Lower leg skin (tissue), 4 donors: ENCODE measurements around the gene BBOF1. TPM values are rescaled to one million over a fixed set of nuclear protein-coding genes. Genes with fewer than 3 reads are reported as not detected.
"Not testable (repeated sequence)": the region's sequence is repeated elsewhere in the genome, so short reads cannot be mapped to it uniquely, and the experiment has no call there.

Experiments used
- DNase-seq, 2 donors: peaks; one replicate each; pipeline ENCODE4 v3.0.0-alpha.2; 2019; ENCODE audit warnings: low spot score in 2 of 2
- H3K4me3 ChIP-seq: fragments of 200-600 bp; sonication (generic); 2 replicates; pipeline ENCODE4 v1.5.1; 2017; ENCODE audit warnings: mild to moderate bottlenecking, low read depth; ENCODE audit not compliant: poor library complexity, severe bottlenecking
- POLR2A ChIP-seq, 2 donors: fragments of 450-650 bp; IDR thresholded peaks; one replicate each; pipeline ENCODE4 v1.6.1; 2016 to 2017; ENCODE audit warnings: antibody characterized with exemption in 2 of 2, mild to moderate bottlenecking in 1 of 2, moderate library complexity in 1 of 2
- WGBS, 2 donors: methylation state at CpG; one replicate each; pipeline ENCODE4 v1.1.5; 2018; 5-methylcytosine and 5-hydroxymethylcytosine counted together
- intact Hi-C: fragments of 100-400 bp; cut with DNase I; formaldehyde crosslinking; loops from one replicate; pipeline ENCODE4 v1.15.0; 2023; ENCODE audit warnings: low total_unique reads
- total RNA-seq, 4 donors: library from RNA; depleted of rRNA; stranded (reverse); fragments of >200 nt; gene quantifications; one replicate each; pipeline ENCODE4 v1.1.0, GENCODE V29; 2016
- TF ChIP-seq, protein P1 (sequence below), 3 donors: fragments of 450-650 bp; IDR thresholded peaks; one replicate each; pipeline ENCODE4 v1.5.1; 2016; ENCODE audit warnings: antibody characterized with exemption in 3 of 3, mild to moderate bottlenecking in 3 of 3, moderate library complexity in 2 of 3

Gene BBOF1, protein sequence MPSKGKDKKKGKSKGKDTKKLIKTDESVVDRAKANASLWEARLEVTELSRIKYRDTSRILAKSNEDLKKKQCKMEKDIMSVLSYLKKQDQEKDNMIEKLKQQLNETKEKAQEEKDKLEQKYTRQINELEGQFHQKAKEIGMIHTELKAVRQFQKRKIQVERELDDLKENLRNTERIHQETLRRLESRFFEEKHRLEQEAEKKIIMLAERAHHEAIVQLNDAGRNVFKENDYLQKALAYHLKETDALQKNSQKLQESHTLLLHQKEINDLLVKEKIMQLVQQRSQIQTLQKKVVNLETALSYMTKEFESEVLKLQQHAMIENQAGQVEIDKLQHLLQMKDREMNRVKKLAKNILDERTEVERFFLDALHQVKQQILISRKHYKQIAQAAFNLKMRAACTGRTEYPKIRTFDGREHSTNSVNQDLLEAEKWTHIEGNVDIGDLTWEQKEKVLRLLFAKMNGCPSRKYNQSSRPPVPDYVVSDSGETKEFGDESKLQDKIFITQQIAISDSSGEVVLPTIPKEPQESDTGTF
- 1 to 10 TPM; 2.1 to 9.1 (median 3.7) TPM for total RNA-seq

DNA sequence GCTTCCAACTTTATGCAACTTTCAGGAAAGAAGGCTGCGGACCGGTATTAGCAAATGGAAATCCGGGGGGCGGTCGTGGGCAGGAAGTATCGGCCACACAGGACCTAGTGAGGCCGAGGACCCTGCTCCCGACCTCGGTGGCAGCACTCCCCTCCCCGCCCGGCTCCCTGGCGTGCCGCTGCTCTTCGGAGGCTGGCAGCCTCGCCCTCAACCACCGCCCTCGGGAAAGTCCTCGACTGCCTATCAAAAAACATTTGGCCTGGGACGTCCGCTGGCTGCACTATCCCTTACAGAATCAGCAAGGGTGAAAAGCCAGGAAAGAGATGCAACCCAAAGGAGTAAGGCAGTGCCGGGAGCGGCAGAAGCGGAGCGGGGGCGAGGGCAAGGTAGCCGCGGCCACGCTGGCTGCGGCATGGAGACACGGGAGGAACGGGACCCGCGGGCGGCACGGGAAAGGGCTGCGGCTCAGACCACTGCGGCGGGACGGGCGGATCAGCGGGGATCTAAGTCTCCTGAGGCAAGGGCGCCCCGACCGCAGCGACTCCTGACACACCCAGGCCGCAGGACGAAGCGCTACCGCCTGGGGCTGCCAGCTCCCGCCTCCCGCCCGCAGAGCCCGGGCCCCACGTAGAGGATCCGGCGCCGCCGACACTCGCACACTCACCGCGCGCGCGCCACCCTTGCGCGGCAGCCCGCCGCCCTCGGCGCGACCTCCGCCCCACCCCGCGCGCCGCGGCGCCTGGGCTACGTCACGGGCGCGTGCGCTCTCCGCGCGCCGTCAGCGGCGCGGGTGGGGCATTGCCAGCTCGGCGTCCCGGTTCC lies at the start of gene BBOF1, which contains the start of gene ENTPD5:
BBOF1 (plus strand) TSS at position 764 of the 822 bp plus-strand sequence. CDS start 130 bp downstream, outside the sequence.
ENTPD5 (minus strand) TSS at position 703 of the 822 bp plus-strand sequence. CDS start 31,186 bp downstream, outside the sequence.
- intact Hi-C loops, result no loop called here
- peak in 1 of 2 donors; percentile 11 for TF ChIP-seq POLR2A (IDR thresholded peaks at IDR 0.05)
- TF ChIP-seq, protein P1, sequence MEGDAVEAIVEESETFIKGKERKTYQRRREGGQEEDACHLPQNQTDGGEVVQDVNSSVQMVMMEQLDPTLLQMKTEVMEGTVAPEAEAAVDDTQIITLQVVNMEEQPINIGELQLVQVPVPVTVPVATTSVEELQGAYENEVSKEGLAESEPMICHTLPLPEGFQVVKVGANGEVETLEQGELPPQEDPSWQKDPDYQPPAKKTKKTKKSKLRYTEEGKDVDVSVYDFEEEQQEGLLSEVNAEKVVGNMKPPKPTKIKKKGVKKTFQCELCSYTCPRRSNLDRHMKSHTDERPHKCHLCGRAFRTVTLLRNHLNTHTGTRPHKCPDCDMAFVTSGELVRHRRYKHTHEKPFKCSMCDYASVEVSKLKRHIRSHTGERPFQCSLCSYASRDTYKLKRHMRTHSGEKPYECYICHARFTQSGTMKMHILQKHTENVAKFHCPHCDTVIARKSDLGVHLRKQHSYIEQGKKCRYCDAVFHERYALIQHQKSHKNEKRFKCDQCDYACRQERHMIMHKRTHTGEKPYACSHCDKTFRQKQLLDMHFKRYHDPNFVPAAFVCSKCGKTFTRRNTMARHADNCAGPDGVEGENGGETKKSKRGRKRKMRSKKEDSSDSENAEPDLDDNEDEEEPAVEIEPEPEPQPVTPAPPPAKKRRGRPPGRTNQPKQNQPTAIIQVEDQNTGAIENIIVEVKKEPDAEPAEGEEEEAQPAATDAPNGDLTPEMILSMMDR (IDR thresholded peaks at IDR 0.05), result no peak
- DNase-seq, result peak; percentile 69 to 95
- 0 to 1% methylated on average over 65 to 70 of the region's 93 CpGs for WGBS, 2 donors
- H3K4me3 ChIP-seq, result peak within 1 kb of the TSS; percentile 88

DNA sequence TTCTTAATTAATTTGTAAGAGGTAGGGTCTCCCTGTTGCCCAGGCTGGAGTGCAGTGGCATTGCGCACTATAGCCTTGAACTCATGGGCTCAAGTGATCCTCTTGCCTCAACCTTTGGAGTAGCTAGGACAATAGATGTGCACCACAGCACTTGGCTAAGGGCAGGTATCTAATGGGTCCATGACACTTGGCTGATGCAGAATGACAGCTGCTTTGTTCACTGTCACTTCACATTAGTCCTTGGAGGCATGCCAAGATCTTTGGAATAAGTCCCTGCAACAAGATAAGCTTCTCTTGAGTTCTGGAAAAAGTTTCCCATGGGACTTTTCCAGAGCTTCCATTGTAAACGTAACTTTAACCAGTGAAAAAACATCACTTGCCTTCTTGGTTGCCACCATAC lies 45.7 kb upstream of the BBOF1 start:
- TF ChIP-seq, protein P1 (IDR thresholded peaks at IDR 0.05), result no peak
- TF ChIP-seq POLR2A (IDR thresholded peaks at IDR 0.05), result no peak
- WGBS, 2 donors, result 82 to 90% methylated on average over 2 of the region's 2 CpGs
- H3K4me3 ChIP-seq, result no peak overlapping the region
- intact Hi-C loops, result no loop called here
- peak in 1 of 2 donors; percentile 18 for DNase-seq

DNA sequence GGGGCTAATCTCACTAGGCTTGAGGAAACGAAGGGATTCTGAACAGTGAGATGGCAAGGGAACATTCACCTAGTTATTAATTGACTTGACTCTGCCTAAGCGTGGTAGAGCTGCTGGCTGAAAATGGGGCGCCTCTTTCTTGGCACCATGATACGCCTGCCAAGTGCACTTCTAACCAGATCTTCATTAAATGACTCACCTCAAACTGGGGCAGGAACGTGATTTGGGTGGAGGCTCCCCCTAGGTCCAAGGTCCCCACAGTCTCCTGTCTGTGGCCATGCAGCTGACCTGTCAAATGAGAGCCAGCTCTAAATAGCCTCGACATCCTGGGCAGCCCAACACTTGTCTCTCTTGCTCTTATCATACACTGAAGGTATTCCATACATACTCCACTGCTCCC lies 43.0 kb upstream of the BBOF1 start:
- H3K4me3 ChIP-seq, result no peak overlapping the region
- TF ChIP-seq POLR2A (IDR thresholded peaks at IDR 0.05), result no peak
- TF ChIP-seq, protein P1 (IDR thresholded peaks at IDR 0.05), result no peak
- 59 to 85% methylated on average over 6 of the region's 6 CpGs for WGBS, 2 donors
- intact Hi-C loops, result no loop called here
- DNase-seq, result no peak

DNA sequence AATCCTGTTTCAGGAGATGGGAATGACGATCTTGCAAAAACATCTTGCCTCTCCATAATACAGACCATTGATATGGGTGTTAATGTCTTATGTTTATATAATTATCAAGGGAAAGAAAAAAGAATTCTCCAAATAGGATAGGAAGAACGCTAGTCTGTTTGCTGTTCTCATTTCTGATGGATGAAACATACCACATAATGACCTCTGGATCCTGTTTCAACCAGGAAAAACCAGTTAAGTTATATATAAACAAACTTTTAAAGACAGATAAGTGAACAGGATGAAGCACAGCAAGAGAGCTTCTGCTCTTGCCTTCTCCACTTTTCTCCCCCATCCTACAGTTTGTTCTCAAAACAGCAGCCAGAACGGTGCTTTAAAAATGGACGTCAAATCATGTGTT lies 41.3 kb upstream of the BBOF1 start:
- no peak for DNase-seq
- WGBS, 2 donors, result 66 to 91% methylated on average over 4 of the region's 4 CpGs
- H3K4me3 ChIP-seq, result no peak overlapping the region
- TF ChIP-seq, protein P1 (IDR thresholded peaks at IDR 0.05), result no peak
- no peak for TF ChIP-seq POLR2A (IDR thresholded peaks at IDR 0.05)
- intact Hi-C loops, result no loop called here

DNA sequence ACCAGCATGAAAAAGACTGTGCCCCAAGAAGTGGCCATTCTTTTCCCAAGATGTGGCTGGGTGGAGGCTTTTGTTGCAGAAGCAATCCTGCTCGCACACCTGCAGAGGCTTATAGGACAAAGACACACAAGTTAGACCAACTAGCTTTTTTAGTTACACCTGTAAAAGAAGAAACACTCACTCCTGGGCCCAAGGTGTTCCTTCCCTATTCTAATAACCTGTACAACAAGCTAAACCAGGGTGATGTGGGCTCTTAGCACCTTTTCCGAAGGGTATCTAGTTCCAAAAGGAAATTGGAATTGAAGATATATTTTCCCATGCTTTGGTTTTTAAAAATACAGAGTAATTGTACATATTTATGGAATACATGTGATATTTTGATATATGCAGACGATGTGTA lies 31.1 kb upstream of the BBOF1 start:
- 84 to 89% methylated on average over 3 of the region's 3 CpGs for WGBS, 2 donors
- intact Hi-C loops, result no loop called here
- DNase-seq, result no peak
- no peak overlapping the region for H3K4me3 ChIP-seq
- no peak for TF ChIP-seq POLR2A (IDR thresholded peaks at IDR 0.05)
- TF ChIP-seq, protein P1 (IDR thresholded peaks at IDR 0.05), result no peak

DNA sequence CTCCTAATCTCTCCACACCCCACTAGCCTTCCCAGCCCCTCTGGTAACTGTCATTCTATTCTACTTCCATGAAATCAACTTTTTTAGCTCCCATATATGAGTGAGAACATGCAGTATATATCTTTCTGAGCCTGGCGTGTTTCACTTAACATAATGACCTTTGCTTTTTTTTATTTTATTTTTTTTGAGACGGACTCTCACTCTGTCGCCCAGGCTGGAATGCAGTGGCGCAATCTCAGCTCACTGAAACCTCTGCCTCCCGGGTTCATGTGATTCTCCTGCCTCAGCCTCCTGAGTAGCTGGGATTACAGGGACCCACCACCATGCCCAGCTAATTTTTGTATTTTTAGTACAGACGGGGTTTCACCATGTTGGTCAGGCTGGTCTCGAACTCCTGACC lies 30.5 kb upstream of the BBOF1 start:
- intact Hi-C loops, H3K4me3 ChIP-seq, DNase-seq: not testable (repeated sequence)
- WGBS, 2 donors, result 92 to 93% methylated on average over 7 of the region's 7 CpGs
